ENCODE results near the gene SRPK2. TPM values are rescaled to one million over a fixed set of nuclear protein-coding genes. Genes with fewer than 3 reads are reported as not detected.

Gene SRPK2
- total RNA-seq, 1 donor from 2014 or later: 54.8 TPM

- H4K20me1 ChIP-seq (ENCODE audit: insufficient read depth, low read length): no peaks in the 10 kb centered on the region
- no peak for DNase-seq (ENCODE audit: low read depth)
- H3K27ac Mint-ChIP-seq (ENCODE audit: unreplicated experiment): no peak overlapping the region
- H3K4me1 Mint-ChIP-seq (ENCODE audit: low read depth, unreplicated experiment): no peaks in the 10 kb centered on the region
- FAIRE-seq: no peak
- H3K79me2 ChIP-seq (ENCODE audit: insufficient read depth, low read length): no peaks in the 10 kb centered on the region
- no peak overlapping the region for H3K9ac ChIP-seq (ENCODE audit: low read length)
- no peaks in the 10 kb centered on the region for H3K27me3 Mint-ChIP-seq (ENCODE audit: low read depth, unreplicated experiment)
- H3K9me3 ChIP-seq (ENCODE audit: insufficient read depth, low read depth, low read length): no peaks in the 10 kb centered on the region
- no peak overlapping the region for H3K27ac ChIP-seq (ENCODE audit: low read depth, low read length)
- H3K27me3 ChIP-seq (ENCODE audit: insufficient read depth, low read length): no peaks in the 10 kb centered on the region
- no peak overlapping the region for H3K4me2 ChIP-seq (ENCODE audit: low read length)
- H2AFZ ChIP-seq (ENCODE audit: low read depth, low read length): no peak overlapping the region
- peaks cover 1% of the 10 kb centered on the region for H3K36me3 Mint-ChIP-seq (ENCODE audit: low read depth, unreplicated experiment)
- TF ChIP-seq CTCF (IDR thresholded peaks at IDR 0.05; ENCODE audit: insufficient read depth, low read depth, low read length) (no peak), EZH2 (IDR thresholded peaks at IDR 0.05; ENCODE audit: insufficient read depth, low read length) (no peak)
- no peaks in the 10 kb centered on the region for H3K36me3 ChIP-seq (ENCODE audit: insufficient read depth, low read length)
- H3K4me3 ChIP-seq (ENCODE audit: insufficient read depth, low read depth, low read length): no peak overlapping the region
- H3K4me3 Mint-ChIP-seq (ENCODE audit: unreplicated experiment): no peak overlapping the region
- no peaks in the 10 kb centered on the region for H3K9me3 Mint-ChIP-seq (ENCODE audit: unreplicated experiment)
- H3K4me1 ChIP-seq (ENCODE audit: insufficient read depth, low read length): no peaks in the 10 kb centered on the region
These were observed 7.8 kb upstream of the SRPK2 start for GRCh38 chr7:105396566-105396965.

- H3K4me2 ChIP-seq (ENCODE audit: low read length): no peak overlapping the region
- H2AFZ ChIP-seq (ENCODE audit: low read depth, low read length): no peak overlapping the region
- Mint-ChIP-seq H3K4me1 (ENCODE audit: low read depth, unreplicated experiment) (no peaks in the 10 kb centered on the region), H3K4me3 (ENCODE audit: unreplicated experiment) (no peak overlapping the region), H3K27ac (ENCODE audit: unreplicated experiment) (no peak overlapping the region), H3K27me3 (ENCODE audit: low read depth, unreplicated experiment) (no peaks in the 10 kb centered on the region), H3K9me3 (ENCODE audit: unreplicated experiment) (no peaks in the 10 kb centered on the region), H3K36me3 (ENCODE audit: low read depth, unreplicated experiment) (peaks cover 1% of the 10 kb centered on the region)
- no peak for DNase-seq (ENCODE audit: low read depth)
- H3K9me3 ChIP-seq (ENCODE audit: insufficient read depth, low read depth, low read length): no peaks in the 10 kb centered on the region
- no peak overlapping the region for H3K27ac ChIP-seq (ENCODE audit: low read depth, low read length)
- FAIRE-seq: no peak
- no peak overlapping the region for H3K9ac ChIP-seq (ENCODE audit: low read length)
- peaks cover 17% of the 10 kb centered on the region for H3K79me2 ChIP-seq (ENCODE audit: insufficient read depth, low read length)
- H3K4me1 ChIP-seq (ENCODE audit: insufficient read depth, low read length): peaks cover 4% of the 10 kb centered on the region
- no peak overlapping the region for H3K4me3 ChIP-seq (ENCODE audit: insufficient read depth, low read depth, low read length)
- H4K20me1 ChIP-seq (ENCODE audit: insufficient read depth, low read length): peaks cover 12% of the 10 kb centered on the region
- no peaks in the 10 kb centered on the region for H3K27me3 ChIP-seq (ENCODE audit: insufficient read depth, low read length)
- H3K36me3 ChIP-seq (ENCODE audit: insufficient read depth, low read length): no peaks in the 10 kb centered on the region
- TF ChIP-seq EZH2 (IDR thresholded peaks at IDR 0.05; ENCODE audit: insufficient read depth, low read length): no peak
- TF ChIP-seq CTCF (IDR thresholded peaks at IDR 0.05; ENCODE audit: insufficient read depth, low read depth, low read length): no peak
These were observed 2.7 kb upstream of the SRPK2 start for GRCh38 chr7:105391429-105391828.

- peaks cover 29% of the 10 kb centered on the region for H3K79me2 ChIP-seq (ENCODE audit: insufficient read depth, low read length)
- no peak for FAIRE-seq
- H3K9ac ChIP-seq (ENCODE audit: low read length): no peak overlapping the region
- no peaks in the 10 kb centered on the region for H3K9me3 ChIP-seq (ENCODE audit: insufficient read depth, low read depth, low read length)
- no peaks in the 10 kb centered on the region for H3K27me3 Mint-ChIP-seq (ENCODE audit: low read depth, unreplicated experiment)
- H3K36me3 Mint-ChIP-seq (ENCODE audit: low read depth, unreplicated experiment): peaks cover 4% of the 10 kb centered on the region
- H3K27ac Mint-ChIP-seq (ENCODE audit: unreplicated experiment): no peak overlapping the region
- peak overlapping the region; percentile 94 for H3K4me3 Mint-ChIP-seq (ENCODE audit: unreplicated experiment)
- no peaks in the 10 kb centered on the region for H3K4me1 Mint-ChIP-seq (ENCODE audit: low read depth, unreplicated experiment)
- H3K36me3 ChIP-seq (ENCODE audit: insufficient read depth, low read length): no peaks in the 10 kb centered on the region
- no peak overlapping the region for H3K27ac ChIP-seq (ENCODE audit: low read depth, low read length)
- TF ChIP-seq EZH2 (IDR thresholded peaks at IDR 0.05; ENCODE audit: insufficient read depth, low read length): no peak
- no peak for TF ChIP-seq CTCF (IDR thresholded peaks at IDR 0.05; ENCODE audit: insufficient read depth, low read depth, low read length)
- DNase-seq (ENCODE audit: low read depth): no peak
- no peaks in the 10 kb centered on the region for H3K9me3 Mint-ChIP-seq (ENCODE audit: unreplicated experiment)
- peaks cover 22% of the 10 kb centered on the region for H4K20me1 ChIP-seq (ENCODE audit: insufficient read depth, low read length)
- H3K27me3 ChIP-seq (ENCODE audit: insufficient read depth, low read length): no peaks in the 10 kb centered on the region
- no peak overlapping the region for H3K4me3 ChIP-seq (ENCODE audit: insufficient read depth, low read depth, low read length)
- H3K4me1 ChIP-seq (ENCODE audit: insufficient read depth, low read length): peaks cover 4% of the 10 kb centered on the region
- H3K4me2 ChIP-seq (ENCODE audit: low read length): no peak overlapping the region
- H2AFZ ChIP-seq (ENCODE audit: low read depth, low read length): no peak overlapping the region
These were observed 1.2 kb upstream of the SRPK2 start for GRCh38 chr7:105389889-105390288.

All from astrocyte (in vitro differentiated cells and primary cell).